GM12891 (cell line): Measurements from ENCODE around the gene SULT4A1.

Source experiments
- DNase-seq: peaks from one replicate; pipeline ENCODE4 v3.0.0; 2011; ENCODE audit warnings: low spot score; ENCODE audit not compliant: insufficient read length
- FAIRE-seq: peaks from 2 replicates; lab custom pipeline; 2011; peaks lifted over from hg19 to GRCh38; lab: Jason Lieb, UNC
- PAX5 ChIP-seq: IDR thresholded peaks from 2 replicates; pipeline ENCODE4 v1.6.1; 2011; ENCODE audit warnings: low read length, moderate library complexity, mild to moderate bottlenecking; ENCODE audit not compliant: insufficient read depth, severe bottlenecking
- POLR2A ChIP-seq: IDR thresholded peaks from 2 replicates; pipeline ENCODE4 v1.6.1; 2011; ENCODE audit warnings: low read depth, low read length, control low read depth
- POLR2AphosphoS5 ChIP-seq: IDR thresholded peaks from 2 replicates; pipeline ENCODE4 v1.6.1; 2011; ENCODE audit warnings: low read depth, low read length, control low read depth
- POU2F2 ChIP-seq: IDR thresholded peaks from 2 replicates; pipeline ENCODE4 v1.6.1; 2011; ENCODE audit warnings: low read depth, mild to moderate bottlenecking, control low read depth, low read length, moderate library complexity
- SPI1 ChIP-seq: IDR thresholded peaks from 2 replicates; pipeline ENCODE4 v1.6.1; 2011; ENCODE audit warnings: low read depth, low read length, control low read depth
- TAF1 ChIP-seq: IDR thresholded peaks from 2 replicates; pipeline ENCODE4 v1.6.1; 2011; ENCODE audit warnings: low read depth, low read length, control low read depth

The SULT4A1 gene

GRCh38 chr22:43820651-43821305 is 41.5 kb downstream of the SULT4A1 start:
- FAIRE-seq (no peak), DNase-seq (no peak)
- TF ChIP-seq POLR2A (no peak), POLR2AphosphoS5 (no peak), TAF1 (no peak), SPI1 (no peak), POU2F2 (no peak), PAX5 (no peak)

- TF ChIP-seq TAF1 (no peak), POU2F2 (no peak), POLR2AphosphoS5 (no peak)
- DNase-seq (no peak), FAIRE-seq (no peak)
These were observed 42.2 kb downstream of the SULT4A1 start for GRCh38 chr22:43819931-43820640.

- TF ChIP-seq POLR2A (no peak), POU2F2 (no peak), PAX5 (no peak), POLR2AphosphoS5 (no peak), TAF1 (no peak), SPI1 (no peak)
- FAIRE-seq (no peak), DNase-seq (no peak)
These were observed 42.8 kb downstream of the SULT4A1 start for GRCh38 chr22:43819421-43819921.

- DNase-seq = no peak
- TF ChIP-seq POLR2AphosphoS5 = no peak
- TF ChIP-seq SPI1 = no peak
- TF ChIP-seq POU2F2 = no peak
- no peak for TF ChIP-seq POLR2A
- no peak for TF ChIP-seq PAX5
- TF ChIP-seq TAF1 = no peak
- FAIRE-seq = no peak
These were observed 43.3 kb downstream of the SULT4A1 start for GRCh38 chr22:43818981-43819380.

GRCh38 chr22:43817402-43817801 is 44.9 kb downstream of the SULT4A1 start:
- DNase-seq (no peak), FAIRE-seq (no peak)
- no peak for TF ChIP-seq POLR2AphosphoS5
- TF ChIP-seq SPI1 = no peak
- TF ChIP-seq POLR2A = no peak
- no peak for TF ChIP-seq TAF1
- no peak for TF ChIP-seq POU2F2
- TF ChIP-seq PAX5 = no peak

- no peak for TF ChIP-seq SPI1
- no peak for TF ChIP-seq POU2F2
- no peak for TF ChIP-seq POLR2AphosphoS5
- no peak for TF ChIP-seq PAX5
- TF ChIP-seq POLR2A = no peak
- no peak for TF ChIP-seq TAF1
- FAIRE-seq = no peak
- DNase-seq = no peak
These were observed 48.0 kb downstream of the SULT4A1 start for GRCh38 chr22:43814264-43814663.

GRCh38 chr22:43812890-43813289 is 49.4 kb downstream of the SULT4A1 start:
- TF ChIP-seq POLR2AphosphoS5 (0 out of 2 replicates have a peak, but pooled peaks have one; percentile 22), POU2F2 (no peak)
- FAIRE-seq (no peak), DNase-seq (no peak)

- TF ChIP-seq POLR2AphosphoS5 = peak; percentile 65
- TF ChIP-seq TAF1 = peak; percentile 59; the same call in 1 of the 2 replicates
- TF ChIP-seq SPI1 = no peak
- TF ChIP-seq PAX5 = no peak
- peak; percentile 36; the same call in 1 of the 2 replicates for TF ChIP-seq POLR2A
- peak; percentile 65; the same call in 1 of the 2 replicates for TF ChIP-seq POU2F2
- DNase-seq (peak; percentile 89), FAIRE-seq (peak; percentile 99)
These were observed 50.0 kb downstream of the SULT4A1 start, which contains the start of gene EFCAB6 for GRCh38 chr22:43812149-43812842. TSS of gene EFCAB6 (minus strand) at chr22:43812305. CDS start at chr22:43782318, 29,987 bp downstream.

GRCh38 chr22:43811777-43812148 is 50.5 kb downstream of the SULT4A1 start:
- TF ChIP-seq TAF1 = no peak
- no peak for TF ChIP-seq POLR2A
- no peak for TF ChIP-seq PAX5
- no peak for TF ChIP-seq POU2F2
- no peak for TF ChIP-seq SPI1
- TF ChIP-seq POLR2AphosphoS5 = no peak
- DNase-seq (no peak), FAIRE-seq (no peak)
